Measurements from ENCODE around the gene COX5A.

COX5A gene

GRCh38 chr15:74958908-74959585 is 21.2 kb upstream of the COX5A start:
- H3K9ac ChIP-seq (ENCODE audit: insufficient read length): peak overlapping the region; percentile 47
- no peak for TF ChIP-seq EZH2 (IDR thresholded peaks at IDR 0.05)
- no peak; the same call in 1 of the 2 replicates for TF ChIP-seq POLR2AphosphoS5 (IDR thresholded peaks at IDR 0.05; ENCODE audit: borderline replicate concordance, low read depth, low read length)
- TF ChIP-seq FOXP2 (optimal IDR thresholded peaks at IDR 0.05; ENCODE audit: control extremely low read depth, extremely low read length, insufficient read depth): no peak
- peak overlapping the region; percentile 90 for H3K27ac ChIP-seq
- no peak for DNase-seq (ENCODE audit: low read depth, low spot score)
- no peaks in the 10 kb centered on the region for H3K9me3 ChIP-seq (ENCODE audit: low read depth, low read length)
- peak overlapping the region; percentile 85 for H3K4me3 ChIP-seq
- H3K36me3 ChIP-seq (ENCODE audit: insufficient read depth, low read length): no peaks in the 10 kb centered on the region

- Histone ChIP-seq H3K9me3 (ENCODE audit: low read depth, low read length) (no peaks in the 10 kb centered on the region), H3K27ac (peak overlapping the region; percentile 90), H3K36me3 (ENCODE audit: insufficient read depth, low read length) (no peaks in the 10 kb centered on the region), H3K4me3 (peak overlapping the region; percentile 85), H3K9ac (ENCODE audit: insufficient read length) (peak overlapping the region; percentile 72)
- DNase-seq (ENCODE audit: low read depth, low spot score): no peak
- TF ChIP-seq FOXP2 (optimal IDR thresholded peaks at IDR 0.05; ENCODE audit: control extremely low read depth, extremely low read length, insufficient read depth) (no peak), POLR2AphosphoS5 (IDR thresholded peaks at IDR 0.05; ENCODE audit: borderline replicate concordance, low read depth, low read length) (peak; percentile 68)
Measured at GRCh38 chr15:74958320-74958907, 20.5 kb upstream of the COX5A start.

DNA sequence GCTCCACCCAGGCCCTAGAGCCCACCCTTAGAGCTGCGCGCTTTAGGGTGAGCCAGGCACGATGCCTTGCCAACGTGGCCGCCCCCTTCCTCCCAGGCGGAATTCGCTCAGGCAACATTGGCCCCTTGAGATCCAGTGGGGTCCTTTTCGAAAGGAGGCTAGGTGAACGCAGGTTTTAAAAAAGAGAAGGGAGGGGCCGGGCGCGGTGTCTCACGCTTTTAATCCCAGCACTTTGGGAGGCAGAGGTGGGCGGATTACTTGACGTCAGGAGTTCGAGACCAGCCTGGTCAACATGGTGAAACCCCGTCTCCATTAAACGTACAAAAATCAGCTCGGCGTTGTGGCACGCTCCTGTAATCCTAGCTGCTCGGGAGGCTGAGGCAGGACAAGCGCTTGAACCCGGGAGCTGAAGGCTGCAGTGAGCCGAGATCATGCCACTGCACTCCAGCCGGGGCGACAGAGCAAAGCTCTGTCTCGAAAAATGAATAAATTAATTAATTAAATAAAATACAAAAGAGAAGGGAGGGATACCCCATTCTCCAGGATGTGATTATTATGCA is 19.7 kb upstream of the COX5A start:
- Histone ChIP-seq H3K4me3 (peak overlapping the region; percentile 85), H3K9ac (ENCODE audit: insufficient read length) (peak overlapping the region; percentile 72), H3K36me3 (ENCODE audit: insufficient read depth, low read length) (no peaks in the 10 kb centered on the region), H3K27ac (peak overlapping the region; percentile 90), H3K9me3 (ENCODE audit: low read depth, low read length) (no peaks in the 10 kb centered on the region)
- no peak for TF ChIP-seq FOXP2 (optimal IDR thresholded peaks at IDR 0.05; ENCODE audit: control extremely low read depth, extremely low read length, insufficient read depth)
- no peak for TF ChIP-seq POLR2AphosphoS5 (IDR thresholded peaks at IDR 0.05; ENCODE audit: borderline replicate concordance, low read depth, low read length)
- no peak for TF ChIP-seq EZH2 (IDR thresholded peaks at IDR 0.05)
- DNase-seq (ENCODE audit: low read depth, low spot score): no peak

DNA sequence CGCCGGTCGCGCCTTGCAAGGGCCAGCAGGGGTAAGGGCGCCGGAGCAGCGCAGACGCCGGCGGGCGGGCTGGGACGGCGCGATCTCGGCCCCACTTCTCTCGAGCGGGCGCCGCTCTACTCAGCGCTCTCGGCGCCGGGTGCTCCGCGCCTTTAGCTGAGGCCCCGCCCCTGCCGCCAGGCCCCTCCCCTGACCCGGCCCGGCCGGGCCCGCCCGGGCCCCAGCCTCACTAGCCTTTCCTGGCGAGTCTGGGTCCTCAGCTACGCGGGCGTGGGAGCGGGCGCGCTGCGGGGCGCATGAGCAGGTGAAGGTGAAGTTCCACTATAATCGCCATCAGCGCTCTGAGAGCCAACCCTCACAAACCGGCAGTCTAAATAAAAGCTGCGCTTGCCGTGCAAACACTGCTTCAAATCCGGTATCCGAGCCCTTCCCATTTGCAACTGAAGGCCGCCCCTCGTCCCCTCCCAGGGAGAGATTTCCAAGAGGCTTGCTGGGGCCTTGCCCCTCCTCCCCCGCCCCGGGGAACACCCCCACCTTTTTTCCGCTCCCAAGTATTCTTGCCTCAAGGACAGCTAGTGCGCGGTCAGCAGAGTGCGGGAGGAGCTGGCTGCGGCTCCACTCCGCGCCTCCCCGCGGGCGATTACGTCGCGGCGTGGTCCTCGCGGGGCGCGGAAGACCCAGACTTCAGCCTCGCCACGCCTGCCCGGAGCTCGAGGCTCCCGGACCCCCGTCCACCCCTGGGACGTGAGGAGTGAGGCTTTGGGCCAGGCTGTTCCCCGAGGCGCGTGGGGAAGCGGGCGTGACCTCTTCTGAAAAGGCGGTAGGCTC is 19.0 kb upstream of the COX5A start, which contains the start of gene RPP25:
RPP25 (minus strand) TSS at position 125 of the 828 bp plus-strand sequence. CDS start 189 bp downstream, outside the sequence.
- peak; percentile 64 for DNase-seq (ENCODE audit: low read depth, low spot score)
- H3K4me3 ChIP-seq: peak within 1 kb of the TSS; percentile 85

DNA sequence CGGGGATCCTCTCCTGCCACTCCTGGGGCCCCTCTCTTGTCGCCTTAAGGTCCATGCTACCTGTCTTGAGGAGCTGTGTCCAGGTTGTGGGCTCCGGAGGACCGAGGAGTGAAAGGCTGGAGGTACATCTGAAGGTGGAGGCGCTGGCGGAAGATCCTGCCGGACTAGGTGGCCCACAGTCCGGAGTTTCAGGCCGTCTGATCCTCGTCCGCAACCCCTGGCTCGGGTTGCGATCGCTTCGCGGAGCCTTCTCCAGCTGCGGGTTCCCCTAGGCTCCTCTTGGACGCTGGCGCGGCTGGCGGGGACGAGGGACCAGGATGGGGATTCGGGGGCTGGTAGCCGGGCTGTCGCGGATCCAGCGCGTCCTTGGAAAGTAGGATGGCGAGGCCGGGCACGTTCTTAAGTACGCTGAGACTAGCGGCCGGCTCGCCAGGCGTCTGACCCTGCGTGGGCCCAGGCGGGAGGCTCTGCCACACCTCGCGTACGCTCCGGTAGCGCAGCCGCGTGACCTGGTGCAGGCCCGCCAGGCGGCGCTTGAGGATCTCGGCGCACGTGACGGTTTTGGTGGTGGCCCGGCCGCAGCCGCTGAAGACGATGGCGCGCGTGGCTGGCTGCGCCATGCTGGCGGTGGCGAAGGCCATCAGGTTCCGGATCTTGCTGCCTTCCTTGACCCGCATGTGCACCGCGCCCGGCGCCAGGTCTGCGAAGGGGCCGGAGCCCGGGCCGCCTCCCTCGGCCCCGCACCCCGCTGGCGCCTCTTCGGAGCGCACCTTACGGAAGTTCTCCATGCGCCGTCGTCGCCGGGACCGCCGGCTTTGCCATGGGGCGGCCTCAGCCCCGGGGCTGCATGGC is 18.1 kb upstream of the COX5A start:
- Histone ChIP-seq H3K9me3 (ENCODE audit: low read depth, low read length) (no peaks in the 10 kb centered on the region), H3K9ac (ENCODE audit: insufficient read length) (peak overlapping the region; percentile 85), H3K27ac (peak overlapping the region; percentile 90), H3K4me3 (peak overlapping the region; percentile 85), H3K36me3 (ENCODE audit: insufficient read depth, low read length) (no peaks in the 10 kb centered on the region)
- no peak for TF ChIP-seq EZH2 (IDR thresholded peaks at IDR 0.05)
- TF ChIP-seq POLR2AphosphoS5 (IDR thresholded peaks at IDR 0.05; ENCODE audit: borderline replicate concordance, low read depth, low read length): 0 out of 2 replicates have a peak, but pooled peaks have one; percentile 10
- DNase-seq (ENCODE audit: low read depth, low spot score): no peak

More for the DNA sequence above, 19.0 kb upstream of the COX5A start, which contains the start of gene RPP25:
- H3K27ac ChIP-seq: peak within 1 kb of the TSS; percentile 90
- no peaks in the 10 kb centered on the region for H3K9me3 ChIP-seq (ENCODE audit: low read depth, low read length)
- no peaks in the 10 kb centered on the region for H3K36me3 ChIP-seq (ENCODE audit: insufficient read depth, low read length)
- TF ChIP-seq FOXP2 (optimal IDR thresholded peaks at IDR 0.05; ENCODE audit: control extremely low read depth, extremely low read length, insufficient read depth) (no peak), POLR2AphosphoS5 (IDR thresholded peaks at IDR 0.05; ENCODE audit: borderline replicate concordance, low read depth, low read length) (peak; percentile 56), EZH2 (IDR thresholded peaks at IDR 0.05) (no peak)
- H3K9ac ChIP-seq (ENCODE audit: insufficient read length): peak within 1 kb of the TSS; percentile 85

DNA sequence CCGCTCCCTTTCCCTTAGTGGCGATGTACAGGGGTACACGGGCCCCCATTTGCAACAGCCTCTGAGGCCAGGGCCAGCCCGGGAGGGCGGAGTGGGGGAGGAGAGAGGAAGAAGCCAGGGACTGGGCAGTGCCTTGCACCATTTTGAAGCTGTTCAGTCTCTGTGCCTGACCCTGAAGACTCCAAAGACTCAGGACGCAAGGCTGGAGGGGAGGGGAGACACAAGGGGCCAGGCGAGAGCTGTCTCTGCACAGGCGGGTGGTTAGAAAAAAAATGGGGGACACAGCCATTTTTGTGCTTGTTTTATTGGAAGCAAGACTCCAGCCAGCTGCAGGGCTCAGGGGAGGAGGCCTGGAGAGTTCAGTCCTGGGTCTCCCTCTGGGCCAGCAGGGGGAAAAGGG is 17.1 kb upstream of the COX5A start:
- Histone ChIP-seq H3K9me3 (ENCODE audit: low read depth, low read length) (no peaks in the 10 kb centered on the region), H3K4me3 (peak overlapping the region; percentile 85), H3K36me3 (ENCODE audit: insufficient read depth, low read length) (no peaks in the 10 kb centered on the region), H3K27ac (no peak overlapping the region), H3K9ac (ENCODE audit: insufficient read length) (peak overlapping the region; percentile 85)
- TF ChIP-seq FOXP2 (optimal IDR thresholded peaks at IDR 0.05; ENCODE audit: control extremely low read depth, extremely low read length, insufficient read depth) (no peak), EZH2 (IDR thresholded peaks at IDR 0.05) (no peak), POLR2AphosphoS5 (IDR thresholded peaks at IDR 0.05; ENCODE audit: borderline replicate concordance, low read depth, low read length) (no peak)
- DNase-seq (ENCODE audit: low read depth, low spot score): no peak

DNA sequence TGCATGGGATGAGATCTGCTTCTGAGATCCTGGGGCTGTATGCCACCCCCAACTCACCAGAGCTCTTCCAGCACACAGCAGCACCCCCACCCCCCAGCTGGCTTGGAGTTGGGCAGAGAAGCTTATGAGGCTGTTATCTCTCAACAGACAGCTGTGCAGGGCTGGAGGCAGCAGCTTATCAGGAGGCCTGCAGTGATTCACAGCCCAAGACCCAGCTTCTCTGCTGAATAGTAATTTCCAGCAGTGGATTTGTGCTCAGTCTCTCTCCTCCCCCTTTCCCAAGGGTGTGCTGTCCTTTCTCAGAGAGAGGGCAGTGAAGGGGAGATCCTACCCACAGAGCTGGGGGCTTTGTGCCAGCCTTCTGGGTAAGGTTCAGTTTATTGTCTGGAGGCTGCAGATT is 16.6 kb upstream of the COX5A start:
- no peak for DNase-seq (ENCODE audit: low read depth, low spot score)
- no peak overlapping the region for H3K27ac ChIP-seq
- peak overlapping the region; percentile 85 for H3K9ac ChIP-seq (ENCODE audit: insufficient read length)
- peak overlapping the region; percentile 85 for H3K4me3 ChIP-seq
- 0 out of 2 replicates have a peak, but pooled peaks have one; percentile 4 for TF ChIP-seq POLR2AphosphoS5 (IDR thresholded peaks at IDR 0.05; ENCODE audit: borderline replicate concordance, low read depth, low read length)
- TF ChIP-seq FOXP2 (optimal IDR thresholded peaks at IDR 0.05; ENCODE audit: control extremely low read depth, extremely low read length, insufficient read depth): no peak
- no peak for TF ChIP-seq EZH2 (IDR thresholded peaks at IDR 0.05)
- H3K9me3 ChIP-seq (ENCODE audit: low read depth, low read length): no peaks in the 10 kb centered on the region
- no peaks in the 10 kb centered on the region for H3K36me3 ChIP-seq (ENCODE audit: insufficient read depth, low read length)

Measured in SK-N-MC (cell line).